T-helper 17 cell (primary cell): ENCODE results near the gene GTF3C1. TPM values are rescaled to one million over a fixed set of nuclear protein-coding genes. Genes with fewer than 3 reads are reported as not detected.
"Not testable (repeated sequence)": the region's sequence is repeated elsewhere in the genome, so short reads cannot be mapped to it uniquely, and the experiment has no call there.

Source experiments
- ATAC-seq: fragments of 150-1000 bp; cut with Tn5 transposase; 2 replicates; pipeline ENCODE4 v1.10.0; 2021; ENCODE audit warnings: mild to moderate bottlenecking, moderate library complexity
- DNase-seq, 3 donors: peaks; one replicate each; pipeline versions ENCODE4 v3.0.0 to v3.0.0-alpha.2; 2020 to 2021
- H3K9me3 ChIP-seq: one replicate; pipeline ENCODE4 v1.7.0; 2013; ENCODE audit warnings: low read length, mild to moderate bottlenecking; ENCODE audit not compliant: control insufficient read depth, poor library complexity, severe bottlenecking
- H3K27ac Mint-ChIP-seq: one replicate; pipeline ENCODE4 v1.8.0; 2022; ENCODE audit warnings: mild to moderate bottlenecking, moderate library complexity, mixed read lengths
- H3K27me3 Mint-ChIP-seq: one replicate; pipeline ENCODE4 v1.8.0; 2022; ENCODE audit warnings: mixed read lengths
- H3K36me3 Mint-ChIP-seq: one replicate; pipeline ENCODE4 v1.8.0; 2022; ENCODE audit warnings: low read depth, mixed read lengths
- H3K4me1 Mint-ChIP-seq: one replicate; pipeline ENCODE4 v1.8.0; 2022; ENCODE audit warnings: mild to moderate bottlenecking, mixed read lengths
- H3K4me3 Mint-ChIP-seq: one replicate; pipeline ENCODE4 v1.8.0; 2022; ENCODE audit warnings: mild to moderate bottlenecking, moderate library complexity, mixed read lengths
- total RNA-seq, 4 donors: library from RNA in 2 of 4; stranded (reverse) in 2 of 4; gene quantifications; one replicate each; pipeline ENCODE4 v1.2.3 and lab custom pipeline; 2022 to 2026

The GTF3C1 gene
- total RNA-seq, 2 donors from 2014 or later: 55.3 to 55.6 TPM

GRCh38 chr16:27444470-27444869, 105.2 kb downstream of the GTF3C1 start:
- ATAC-seq (no peak), DNase-seq (peak in 1 of 3 donors; percentile 1)
- Mint-ChIP-seq H3K27me3 (no peaks in the 10 kb centered on the region), H3K4me3 (no peak overlapping the region), H3K36me3 (peaks cover 17% of the 10 kb centered on the region), H3K27ac (no peak overlapping the region), H3K4me1 (peaks cover 28% of the 10 kb centered on the region)
- H3K9me3 ChIP-seq: no peaks in the 10 kb centered on the region

GRCh38 chr16:27444015-27444414, 105.7 kb downstream of the GTF3C1 start:
- H3K9me3 ChIP-seq: no peaks in the 10 kb centered on the region
- H3K4me3 Mint-ChIP-seq: no peak overlapping the region
- H3K4me1 Mint-ChIP-seq: peaks cover 28% of the 10 kb centered on the region
- no peaks in the 10 kb centered on the region for H3K27me3 Mint-ChIP-seq
- no peak overlapping the region for H3K27ac Mint-ChIP-seq
- H3K36me3 Mint-ChIP-seq: peaks cover 22% of the 10 kb centered on the region
- no peak for DNase-seq
- ATAC-seq: no peak

DNA sequence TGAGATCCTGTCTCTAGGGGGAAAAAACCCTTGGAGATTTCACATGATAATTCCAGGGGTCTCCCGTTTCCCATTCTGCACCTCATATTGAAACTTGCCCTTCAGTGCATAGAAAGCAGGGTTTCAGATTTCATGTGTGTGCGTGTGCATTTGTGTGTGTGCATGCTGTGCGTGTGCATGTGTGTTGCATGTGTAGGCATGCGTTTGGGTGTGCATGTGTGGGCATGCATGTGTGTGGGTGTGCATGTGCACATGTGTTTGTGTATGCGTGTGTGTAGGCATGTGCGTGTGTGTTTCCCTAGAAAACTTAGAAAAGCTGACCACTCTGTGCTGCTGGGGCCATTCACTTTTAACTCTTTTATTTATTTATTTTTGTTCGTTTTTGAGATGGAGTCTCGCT, 107.7 kb downstream of the GTF3C1 start:
- H3K4me3 Mint-ChIP-seq: no peak overlapping the region
- no peak for ATAC-seq
- H3K36me3 Mint-ChIP-seq: peaks cover 18% of the 10 kb centered on the region
- DNase-seq: no peak
- H3K27ac Mint-ChIP-seq: no peak overlapping the region
- H3K9me3 ChIP-seq: no peaks in the 10 kb centered on the region
- peaks cover 18% of the 10 kb centered on the region for H3K4me1 Mint-ChIP-seq
- H3K27me3 Mint-ChIP-seq: no peaks in the 10 kb centered on the region

- no peaks in the 10 kb centered on the region for H3K9me3 ChIP-seq
- DNase-seq (no peak), ATAC-seq (no peak)
- no peak overlapping the region for H3K4me3 Mint-ChIP-seq
- no peak overlapping the region for H3K27ac Mint-ChIP-seq
- no peaks in the 10 kb centered on the region for H3K27me3 Mint-ChIP-seq
- H3K36me3 Mint-ChIP-seq: peaks cover 13% of the 10 kb centered on the region
- peaks cover 13% of the 10 kb centered on the region for H3K4me1 Mint-ChIP-seq
Measured at GRCh38 chr16:27441276-27441675, 108.4 kb downstream of the GTF3C1 start.

- no peak for ATAC-seq
- H3K4me3 Mint-ChIP-seq: no peak overlapping the region
- H3K27me3 Mint-ChIP-seq: no peaks in the 10 kb centered on the region
- peak in 1 of 3 donors; percentile 1 for DNase-seq
- peak overlapping the region; percentile 0 for H3K27ac Mint-ChIP-seq
- H3K9me3 ChIP-seq: no peaks in the 10 kb centered on the region
- peaks cover 15% of the 10 kb centered on the region for H3K36me3 Mint-ChIP-seq
- H3K4me1 Mint-ChIP-seq: peaks cover 8% of the 10 kb centered on the region
Measured at GRCh38 chr16:27439271-27440018, 110.3 kb downstream of the GTF3C1 start.

DNA sequence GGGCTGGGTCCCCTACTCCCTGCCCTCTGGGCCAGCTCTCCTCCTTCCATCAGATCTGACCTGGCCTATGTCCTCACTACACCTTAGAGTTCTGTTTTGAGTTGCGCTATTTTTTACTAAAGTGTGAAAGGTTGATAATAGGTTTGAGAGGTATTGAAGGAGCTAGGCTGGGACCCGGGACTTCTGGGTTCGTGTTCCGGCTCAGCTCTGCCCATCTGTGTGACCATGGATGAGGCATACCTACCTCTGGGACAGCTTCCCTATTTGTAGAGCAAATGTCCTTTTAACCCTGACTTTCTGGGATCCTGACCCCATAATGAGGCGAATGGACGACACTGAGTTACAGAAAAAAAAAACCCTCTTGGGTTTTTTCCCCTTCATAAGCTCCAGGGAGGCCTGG, 111.8 kb downstream of the GTF3C1 start:
- H3K27ac Mint-ChIP-seq: peak overlapping the region; percentile 37
- H3K4me3 Mint-ChIP-seq: no peak overlapping the region
- H3K4me1 Mint-ChIP-seq: peaks cover 9% of the 10 kb centered on the region
- H3K27me3 Mint-ChIP-seq: no peaks in the 10 kb centered on the region
- no peaks in the 10 kb centered on the region for H3K9me3 ChIP-seq
- no peak for ATAC-seq
- no peak for DNase-seq
- H3K36me3 Mint-ChIP-seq: peaks cover 12% of the 10 kb centered on the region

GRCh38 chr16:27436921-27437650, 112.6 kb downstream of the GTF3C1 start:
- Mint-ChIP-seq H3K4me1 (peaks cover 10% of the 10 kb centered on the region), H3K27ac (peak overlapping the region; percentile 37), H3K36me3 (peaks cover 10% of the 10 kb centered on the region), H3K4me3 (no peak overlapping the region), H3K27me3 (no peaks in the 10 kb centered on the region)
- ATAC-seq (no peak), DNase-seq (no peak)
- no peaks in the 10 kb centered on the region for H3K9me3 ChIP-seq

DNA sequence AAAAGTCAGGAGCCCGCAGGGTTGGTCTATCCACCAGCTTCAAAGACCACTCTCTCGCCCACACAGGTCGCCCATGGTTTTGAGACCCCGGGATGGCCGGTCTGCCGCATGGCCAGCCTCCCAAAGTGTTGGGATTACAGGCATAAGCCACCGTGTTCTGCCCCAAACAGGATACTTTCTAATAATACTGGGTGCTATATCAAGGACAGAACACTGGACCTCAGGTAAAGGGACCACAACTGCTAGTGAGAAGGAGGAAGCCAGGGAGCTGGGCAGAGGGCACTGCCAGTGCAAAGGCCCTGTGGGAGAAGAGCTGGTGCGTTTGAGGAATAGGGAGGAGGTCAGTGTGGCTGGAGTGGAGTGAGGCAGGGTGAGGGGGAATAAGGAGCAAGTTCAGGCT, 113.6 kb downstream of the GTF3C1 start:
- Mint-ChIP-seq H3K27me3 (no peaks in the 10 kb centered on the region), H3K4me1 (peaks cover 10% of the 10 kb centered on the region), H3K36me3 (peaks cover 10% of the 10 kb centered on the region), H3K4me3 (no peak overlapping the region), H3K27ac (peak overlapping the region; percentile 80)
- DNase-seq (no peak), ATAC-seq (no peak)
- no peaks in the 10 kb centered on the region for H3K9me3 ChIP-seq

DNA sequence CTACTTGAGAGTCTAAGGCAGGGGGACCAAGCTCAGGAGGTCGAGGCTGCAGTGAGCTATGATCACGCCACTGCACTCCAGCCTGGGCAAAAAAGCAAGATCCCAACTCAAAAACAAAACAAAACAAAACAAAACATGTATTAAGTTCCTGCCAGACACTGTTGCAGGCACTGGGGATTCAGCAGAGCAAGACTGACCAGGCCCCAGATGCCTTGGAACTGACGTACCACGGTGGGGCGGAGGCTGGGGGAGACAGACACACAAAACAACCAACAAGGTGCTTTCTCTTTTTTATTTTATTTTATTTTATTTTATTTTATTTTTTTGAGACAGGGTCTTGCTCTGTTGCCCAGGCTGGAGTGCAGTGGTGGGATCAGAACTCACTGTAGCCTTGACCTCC, 114.6 kb downstream of the GTF3C1 start:
- not testable (repeated sequence) for ATAC-seq, DNase-seq, H3K9me3 ChIP-seq, H3K4me1 Mint-ChIP-seq, H3K27me3 Mint-ChIP-seq, H3K4me3 Mint-ChIP-seq
- H3K27ac Mint-ChIP-seq: peak overlapping the region; percentile 14
- peaks cover 10% of the 10 kb centered on the region for H3K36me3 Mint-ChIP-seq

- no peaks in the 10 kb centered on the region for H3K9me3 ChIP-seq
- H3K36me3 Mint-ChIP-seq: peaks cover 8% of the 10 kb centered on the region
- peak overlapping the region; percentile 53 for H3K27ac Mint-ChIP-seq
- DNase-seq (no peak), ATAC-seq (no peak)
- no peaks in the 10 kb centered on the region for H3K27me3 Mint-ChIP-seq
- H3K4me1 Mint-ChIP-seq: peaks cover 10% of the 10 kb centered on the region
- H3K4me3 Mint-ChIP-seq: no peak overlapping the region
Measured at GRCh38 chr16:27434141-27435051, 115.3 kb downstream of the GTF3C1 start.

- Mint-ChIP-seq H3K4me3 (no peak overlapping the region), H3K27me3 (no peaks in the 10 kb centered on the region), H3K27ac (no peak overlapping the region), H3K4me1 (peaks cover 9% of the 10 kb centered on the region), H3K36me3 (peaks cover 4% of the 10 kb centered on the region)
- ATAC-seq (no peak), DNase-seq (no peak)
- H3K9me3 ChIP-seq: no peaks in the 10 kb centered on the region
Measured at GRCh38 chr16:27433636-27434035, 116.1 kb downstream of the GTF3C1 start.

DNA sequence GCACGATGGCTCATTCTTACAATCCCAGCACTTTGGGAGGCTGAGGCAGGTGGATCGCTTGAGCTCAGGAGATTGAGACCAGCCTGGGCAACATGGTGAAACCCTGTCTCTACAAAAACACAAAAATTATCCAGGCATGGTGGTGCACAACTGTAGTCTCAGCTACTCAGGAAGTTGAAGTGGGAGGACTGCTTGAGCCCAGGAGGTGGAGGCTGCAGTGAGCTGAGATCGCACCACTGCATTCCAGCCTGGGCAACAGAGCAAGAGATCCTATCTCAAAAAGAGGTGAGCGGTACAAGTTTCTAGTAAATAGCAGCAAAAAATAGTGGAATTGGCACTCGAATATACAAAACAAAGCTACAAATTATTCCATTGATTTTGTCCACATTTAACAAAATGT, 116.5 kb downstream of the GTF3C1 start:
- not testable (repeated sequence) for H3K36me3 Mint-ChIP-seq, H3K4me1 Mint-ChIP-seq, H3K4me3 Mint-ChIP-seq, H3K27me3 Mint-ChIP-seq, ATAC-seq, H3K9me3 ChIP-seq, DNase-seq
- peak overlapping the region; percentile 53 for H3K27ac Mint-ChIP-seq

- peak overlapping the region; percentile 71 for H3K27ac Mint-ChIP-seq
- H3K4me1 Mint-ChIP-seq: peaks cover 9% of the 10 kb centered on the region
- no peak for ATAC-seq
- H3K36me3 Mint-ChIP-seq: peaks cover 4% of the 10 kb centered on the region
- no peaks in the 10 kb centered on the region for H3K9me3 ChIP-seq
- no peak for DNase-seq
- H3K4me3 Mint-ChIP-seq: no peak overlapping the region
- no peaks in the 10 kb centered on the region for H3K27me3 Mint-ChIP-seq
Measured at GRCh38 chr16:27432558-27432957, 117.2 kb downstream of the GTF3C1 start.
